Mononuclear cell (primary cell): ENCODE data around the gene AP5Z1. TPM values are rescaled to one million over a fixed set of nuclear protein-coding genes. Genes with fewer than 3 reads are reported as not detected.

Source experiments
- H3K27me3 ChIP-seq: 2 replicates; pipeline ENCODE4 v1.6.0; 2011; ENCODE audit warnings: low read length, control low read depth; ENCODE audit not compliant: insufficient read depth
- H3K4me1 ChIP-seq: 2 replicates; pipeline ENCODE4 v1.5.1; 2011; ENCODE audit warnings: mild to moderate bottlenecking, low read length, control low read depth; ENCODE audit not compliant: insufficient read depth
- H3K4me3 ChIP-seq: 2 replicates; pipeline ENCODE4 v1.5.1; 2011; ENCODE audit warnings: mild to moderate bottlenecking, low read length, moderate library complexity
- H3K9me3 ChIP-seq: 2 replicates; pipeline ENCODE4 v1.5.1; 2011; ENCODE audit warnings: low read depth, mild to moderate bottlenecking, control low read depth, low read length
- total RNA-seq: library from RNA; depleted of rRNA; stranded (reverse); fragments of >200 nt; gene quantifications from one replicate; pipeline ENCODE4 v1.2.3, GENCODE V29; 2012

The AP5Z1 gene
- total RNA-seq, 1 donor = 34.5 TPM

- H3K4me1 ChIP-seq = no peaks in the 10 kb centered on the region
- H3K9me3 ChIP-seq = no peaks in the 10 kb centered on the region
- no peaks in the 10 kb centered on the region for H3K27me3 ChIP-seq
- H3K4me3 ChIP-seq = no peak overlapping the region
These were observed 48.2 kb downstream of the AP5Z1 start for GRCh38 chr7:4823441-4824119.

GRCh38 chr7:4824120-4824775 is 48.8 kb downstream of the AP5Z1 start:
- H3K27me3 ChIP-seq = no peaks in the 10 kb centered on the region
- no peaks in the 10 kb centered on the region for H3K4me1 ChIP-seq
- no peaks in the 10 kb centered on the region for H3K9me3 ChIP-seq
- H3K4me3 ChIP-seq = no peak overlapping the region

- Histone ChIP-seq H3K9me3 (no peaks in the 10 kb centered on the region), H3K27me3 (no peaks in the 10 kb centered on the region), H3K4me3 (no peak overlapping the region), H3K4me1 (no peaks in the 10 kb centered on the region)
These were observed 49.7 kb downstream of the AP5Z1 start for GRCh38 chr7:4825081-4825480.

GRCh38 chr7:4828720-4829383 is 53.4 kb downstream of the AP5Z1 start:
- Histone ChIP-seq H3K27me3 (no peaks in the 10 kb centered on the region), H3K9me3 (no peaks in the 10 kb centered on the region)

GRCh38 chr7:4830176-4830575 is 54.8 kb downstream of the AP5Z1 start:
- H3K27me3 ChIP-seq = no peaks in the 10 kb centered on the region
- no peaks in the 10 kb centered on the region for H3K4me1 ChIP-seq
- H3K4me3 ChIP-seq = no peak overlapping the region
- no peaks in the 10 kb centered on the region for H3K9me3 ChIP-seq

More at GRCh38 chr7:4828720-4829383, 53.4 kb downstream of the AP5Z1 start:
- H3K4me3 ChIP-seq = no peak overlapping the region
- no peaks in the 10 kb centered on the region for H3K4me1 ChIP-seq

- no peaks in the 10 kb centered on the region for H3K27me3 ChIP-seq
- no peaks in the 10 kb centered on the region for H3K9me3 ChIP-seq
- no peak overlapping the region for H3K4me3 ChIP-seq
- no peaks in the 10 kb centered on the region for H3K4me1 ChIP-seq
These were observed 56.5 kb downstream of the AP5Z1 start for GRCh38 chr7:4831723-4832495.

- no peak overlapping the region for H3K4me3 ChIP-seq
- H3K4me1 ChIP-seq = no peaks in the 10 kb centered on the region
- H3K27me3 ChIP-seq = no peaks in the 10 kb centered on the region
- H3K9me3 ChIP-seq = no peaks in the 10 kb centered on the region
These were observed 57.3 kb downstream of the AP5Z1 start for GRCh38 chr7:4832711-4833110.

- Histone ChIP-seq H3K4me1 (no peaks in the 10 kb centered on the region), H3K9me3 (no peaks in the 10 kb centered on the region), H3K4me3 (no peak overlapping the region), H3K27me3 (no peaks in the 10 kb centered on the region)
These were observed 57.8 kb downstream of the AP5Z1 start for GRCh38 chr7:4833176-4833575.

- Histone ChIP-seq H3K27me3 (no peaks in the 10 kb centered on the region), H3K4me1 (no peaks in the 10 kb centered on the region), H3K9me3 (no peaks in the 10 kb centered on the region), H3K4me3 (no peak overlapping the region)
These were observed 58.5 kb downstream of the AP5Z1 start for GRCh38 chr7:4833691-4834600.

GRCh38 chr7:4834601-4835397 is 59.4 kb downstream of the AP5Z1 start:
- Histone ChIP-seq H3K27me3 (no peaks in the 10 kb centered on the region), H3K4me1 (no peaks in the 10 kb centered on the region), H3K9me3 (no peaks in the 10 kb centered on the region), H3K4me3 (no peak overlapping the region)

- Histone ChIP-seq H3K4me1 (no peaks in the 10 kb centered on the region), H3K27me3 (no peaks in the 10 kb centered on the region), H3K4me3 (no peak overlapping the region), H3K9me3 (no peaks in the 10 kb centered on the region)
These were observed 60.2 kb downstream of the AP5Z1 start for GRCh38 chr7:4835398-4836205.

- Histone ChIP-seq H3K4me1 (no peaks in the 10 kb centered on the region), H3K4me3 (no peak overlapping the region), H3K9me3 (no peaks in the 10 kb centered on the region), H3K27me3 (no peaks in the 10 kb centered on the region)
These were observed 60.8 kb downstream of the AP5Z1 start for GRCh38 chr7:4836206-4836661.
